ENCODE data around the gene CCDC39. TPM values are rescaled to one million over a fixed set of nuclear protein-coding genes. Genes with fewer than 3 reads are reported as not detected.

The CCDC39 gene
- total RNA-seq, 4 donors from 2014 or later = not detected

GRCh38 chr3:180684807-180685206 lies 5.5 kb upstream of the CCDC39 start:
- no peak for TF ChIP-seq EP300 (IDR thresholded peaks at IDR 0.05)
- no peak for TF ChIP-seq POLR2A (IDR thresholded peaks at IDR 0.05)
- no peak for TF ChIP-seq POLR2AphosphoS5 (IDR thresholded peaks at IDR 0.05)
- no peak for TF ChIP-seq CTCF (IDR thresholded peaks at IDR 0.05)
- Histone ChIP-seq H3K4me3 (no peak overlapping the region), H3K4me1 (peaks cover 0 to 8% (median 0%) of the 10 kb centered on the region in 3 donors), H3K9me3 (no peaks in the 10 kb centered on the region), H3K36me3 (no peaks in the 10 kb centered on the region), H3K27ac (no peak overlapping the region), H3K27me3 (peaks cover 32% of the 10 kb centered on the region)
- ATAC-seq = no peak
- 0 to 24% methylated on average over 1 to 3 of the region's 3 CpGs for WGBS, 2 donors (ENCODE audit: low coverage in 1 of 2)

GRCh38 chr3:180683816-180684215 lies 4.5 kb upstream of the CCDC39 start:
- no peak for ATAC-seq
- 69 to 74% methylated on average over 2 of the region's 2 CpGs for WGBS, 2 donors (ENCODE audit: low coverage in 1 of 2)
- no peak for TF ChIP-seq POLR2AphosphoS5 (IDR thresholded peaks at IDR 0.05)
- TF ChIP-seq CTCF (IDR thresholded peaks at IDR 0.05) = no peak
- no peak for TF ChIP-seq POLR2A (IDR thresholded peaks at IDR 0.05)
- TF ChIP-seq EP300 (IDR thresholded peaks at IDR 0.05) = no peak
- Histone ChIP-seq H3K36me3 (no peaks in the 10 kb centered on the region), H3K4me1 (peaks cover 0 to 18% (median 5%) of the 10 kb centered on the region in 3 donors), H3K27ac (no peak overlapping the region), H3K27me3 (peaks cover 38% of the 10 kb centered on the region), H3K9me3 (no peaks in the 10 kb centered on the region), H3K4me3 (no peak overlapping the region)

GRCh38 chr3:180680097-180680430 lies 775 bp upstream of the CCDC39 start:
- Histone ChIP-seq H3K36me3 (no peaks in the 10 kb centered on the region), H3K27me3 (peaks cover 27% of the 10 kb centered on the region), H3K27ac (no peak overlapping the region), H3K4me3 (peak overlapping the region; percentile 55 to 58), H3K9me3 (no peaks in the 10 kb centered on the region), H3K4me1 (peaks cover 0 to 21% (median 6%) of the 10 kb centered on the region in 3 donors)
- WGBS, 2 donors (ENCODE audit: low coverage in 1 of 2) = 1 to 5% methylated on average over 5 to 7 of the region's 7 CpGs
- ATAC-seq = no peak
- TF ChIP-seq POLR2AphosphoS5 (IDR thresholded peaks at IDR 0.05) (no peak), EP300 (IDR thresholded peaks at IDR 0.05) (no peak), CTCF (IDR thresholded peaks at IDR 0.05) (no peak), POLR2A (IDR thresholded peaks at IDR 0.05) (no peak)

- WGBS, 2 donors (ENCODE audit: low coverage in 1 of 2) = 16 to 20% methylated on average over 2 to 8 of the region's 8 CpGs
- H3K4me1 ChIP-seq = peaks cover 0 to 21% (median 6%) of the 10 kb centered on the region in 3 donors
- H3K27me3 ChIP-seq = peaks cover 22% of the 10 kb centered on the region
- no peak for TF ChIP-seq CTCF (IDR thresholded peaks at IDR 0.05)
- TF ChIP-seq POLR2A (IDR thresholded peaks at IDR 0.05) = no peak
- TF ChIP-seq POLR2AphosphoS5 (IDR thresholded peaks at IDR 0.05) = no peak
- TF ChIP-seq EP300 (IDR thresholded peaks at IDR 0.05) = no peak
- no peaks in the 10 kb centered on the region for H3K36me3 ChIP-seq
- no peak overlapping the region for H3K27ac ChIP-seq
- ATAC-seq = no peak
- H3K9me3 ChIP-seq = no peaks in the 10 kb centered on the region
- no peak overlapping the region for H3K4me3 ChIP-seq
These were observed 1.1 kb downstream of the CCDC39 start for GRCh38 chr3:180678231-180678630.

GRCh38 chr3:180661444-180661843 lies 17.8 kb downstream of the CCDC39 start:
- TF ChIP-seq POLR2AphosphoS5 (IDR thresholded peaks at IDR 0.05) (no peak), CTCF (IDR thresholded peaks at IDR 0.05) (no peak), POLR2A (IDR thresholded peaks at IDR 0.05) (no peak), EP300 (IDR thresholded peaks at IDR 0.05) (no peak)
- H3K27ac ChIP-seq = no peak overlapping the region
- 60 to 75% methylated on average over 2 of the region's 2 CpGs for WGBS, 2 donors (ENCODE audit: low coverage in 1 of 2)

More at GRCh38 chr3:180661444-180661843, 17.8 kb downstream of the CCDC39 start:
- no peak overlapping the region for H3K4me3 ChIP-seq
- H3K9me3 ChIP-seq = no peaks in the 10 kb centered on the region
- H3K4me1 ChIP-seq = no peaks in the 10 kb centered on the region
- H3K27me3 ChIP-seq = no peaks in the 10 kb centered on the region
- no peaks in the 10 kb centered on the region for H3K36me3 ChIP-seq
- ATAC-seq = no peak
